ENCODE results near the gene FAM98C.

The FAM98C gene

GRCh38 chr19:38445362-38445761 is 42.5 kb downstream of the FAM98C start:
- Histone ChIP-seq H4K20me1 (ENCODE audit: insufficient read depth, low read length) (peaks cover 9% of the 10 kb centered on the region; the same call in 1 of the 2 replicates), H3K9me3 (ENCODE audit: insufficient read depth, low read length, severe bottlenecking) (no peaks in the 10 kb centered on the region), H3K4me1 (ENCODE audit: insufficient read depth, low read length) (no peaks in the 10 kb centered on the region), H3K4me2 (ENCODE audit: insufficient read depth, low read length) (no peak overlapping the region), H3K9ac (ENCODE audit: low read depth, low read length) (no peak overlapping the region), H3K27ac (ENCODE audit: low read length) (no peak overlapping the region), H3K4me3 (ENCODE audit: low read depth in 1 of 2, low read length in 2 of 2) (no peak overlapping the region), H3K36me3 (ENCODE audit: insufficient read depth, low read length) (no peaks in the 10 kb centered on the region), H3K79me2 (ENCODE audit: insufficient read depth, low read length) (no peaks in the 10 kb centered on the region), H3K27me3 (ENCODE audit: insufficient read depth, low read length, poor library complexity) (no peaks in the 10 kb centered on the region), H2AFZ (ENCODE audit: low read depth, low read length) (no peak overlapping the region)
- no peak for TF ChIP-seq EZH2 (IDR thresholded peaks at IDR 0.05; ENCODE audit: borderline replicate concordance, low read depth, low read length, severe bottlenecking)
- no peak for DNase-seq
- ATAC-seq (ENCODE audit: insufficient read depth, low read depth), result no peak

GRCh38 chr19:38448225-38448624 is 45.3 kb downstream of the FAM98C start:
- no peaks in the 10 kb centered on the region for H3K9me3 ChIP-seq (ENCODE audit: insufficient read depth, low read length, severe bottlenecking)
- TF ChIP-seq EZH2 (IDR thresholded peaks at IDR 0.05; ENCODE audit: borderline replicate concordance, low read depth, low read length, severe bottlenecking) (no peak), CTCF (IDR thresholded peaks at IDR 0.05; ENCODE audit: borderline replicate concordance, extremely low read depth, low read length, poor library complexity, severe bottlenecking) (no peak)
- H3K27me3 ChIP-seq (ENCODE audit: insufficient read depth, low read length, poor library complexity), result no peaks in the 10 kb centered on the region
- no peak overlapping the region for H3K27ac ChIP-seq (ENCODE audit: low read length)
- no peak overlapping the region for H2AFZ ChIP-seq (ENCODE audit: low read depth, low read length)
- no peak overlapping the region for H3K9ac ChIP-seq (ENCODE audit: low read depth, low read length)
- DNase-seq, result no peak
- ATAC-seq (ENCODE audit: insufficient read depth, low read depth), result no peak
- no peaks in the 10 kb centered on the region for H3K36me3 ChIP-seq (ENCODE audit: insufficient read depth, low read length)
- no peaks in the 10 kb centered on the region for H3K4me1 ChIP-seq (ENCODE audit: insufficient read depth, low read length)
- no peak overlapping the region for H3K4me2 ChIP-seq (ENCODE audit: insufficient read depth, low read length)
- H3K79me2 ChIP-seq (ENCODE audit: insufficient read depth, low read length), result no peaks in the 10 kb centered on the region
- H3K4me3 ChIP-seq (ENCODE audit: low read depth in 1 of 2, low read length in 2 of 2), result no peak overlapping the region
- H4K20me1 ChIP-seq (ENCODE audit: insufficient read depth, low read length), result 0 out of 2 replicates have a peak, but pooled peaks cover 5% of the 10 kb centered on the region

GRCh38 chr19:38449518-38449917 is 46.6 kb downstream of the FAM98C start:
- Histone ChIP-seq H3K79me2 (ENCODE audit: insufficient read depth, low read length) (no peaks in the 10 kb centered on the region), H3K27me3 (ENCODE audit: insufficient read depth, low read length, poor library complexity) (no peaks in the 10 kb centered on the region), H2AFZ (ENCODE audit: low read depth, low read length) (no peak overlapping the region), H3K27ac (ENCODE audit: low read length) (no peak overlapping the region), H4K20me1 (ENCODE audit: insufficient read depth, low read length) (0 out of 2 replicates have a peak, but pooled peaks cover 5% of the 10 kb centered on the region), H3K36me3 (ENCODE audit: insufficient read depth, low read length) (no peaks in the 10 kb centered on the region), H3K4me1 (ENCODE audit: insufficient read depth, low read length) (no peaks in the 10 kb centered on the region), H3K4me3 (ENCODE audit: low read depth in 1 of 2, low read length in 2 of 2) (no peak overlapping the region), H3K4me2 (ENCODE audit: insufficient read depth, low read length) (no peak overlapping the region), H3K9me3 (ENCODE audit: insufficient read depth, low read length, severe bottlenecking) (no peaks in the 10 kb centered on the region), H3K9ac (ENCODE audit: low read depth, low read length) (no peak overlapping the region)
- no peak for DNase-seq
- no peak for ATAC-seq (ENCODE audit: insufficient read depth, low read depth)
- TF ChIP-seq EZH2 (IDR thresholded peaks at IDR 0.05; ENCODE audit: borderline replicate concordance, low read depth, low read length, severe bottlenecking), result no peak
- TF ChIP-seq CTCF (IDR thresholded peaks at IDR 0.05; ENCODE audit: borderline replicate concordance, extremely low read depth, low read length, poor library complexity, severe bottlenecking), result no peak

GRCh38 chr19:38451036-38451435 is 48.1 kb downstream of the FAM98C start:
- H3K9me3 ChIP-seq (ENCODE audit: insufficient read depth, low read length, severe bottlenecking), result no peaks in the 10 kb centered on the region
- H2AFZ ChIP-seq (ENCODE audit: low read depth, low read length), result no peak overlapping the region
- H3K79me2 ChIP-seq (ENCODE audit: insufficient read depth, low read length), result no peaks in the 10 kb centered on the region
- 0 out of 2 replicates have a peak, but pooled peaks cover 5% of the 10 kb centered on the region for H4K20me1 ChIP-seq (ENCODE audit: insufficient read depth, low read length)
- H3K9ac ChIP-seq (ENCODE audit: low read depth, low read length), result no peak overlapping the region
- TF ChIP-seq EZH2 (IDR thresholded peaks at IDR 0.05; ENCODE audit: borderline replicate concordance, low read depth, low read length, severe bottlenecking), result no peak
- TF ChIP-seq CTCF (IDR thresholded peaks at IDR 0.05; ENCODE audit: borderline replicate concordance, extremely low read depth, low read length, poor library complexity, severe bottlenecking), result no peak
- no peak for DNase-seq
- no peak overlapping the region for H3K27ac ChIP-seq (ENCODE audit: low read length)
- no peaks in the 10 kb centered on the region for H3K27me3 ChIP-seq (ENCODE audit: insufficient read depth, low read length, poor library complexity)
- no peak for ATAC-seq (ENCODE audit: insufficient read depth, low read depth)
- H3K4me3 ChIP-seq (ENCODE audit: low read depth in 1 of 2, low read length in 2 of 2), result no peak overlapping the region
- H3K4me1 ChIP-seq (ENCODE audit: insufficient read depth, low read length), result no peaks in the 10 kb centered on the region
- H3K4me2 ChIP-seq (ENCODE audit: insufficient read depth, low read length), result no peak overlapping the region
- H3K36me3 ChIP-seq (ENCODE audit: insufficient read depth, low read length), result no peaks in the 10 kb centered on the region
